ENCODE measurements around the gene TAGLN3. TPM values are rescaled to one million over a fixed set of nuclear protein-coding genes. Genes with fewer than 3 reads are reported as not detected.

TAGLN3 gene
- total RNA-seq, 4 donors from 2014 or later = not detected

- intact Hi-C loops (cut with DNase I; ENCODE audit: low total_unique reads) (no loop called here), in situ Hi-C loops (cut with MboI; ENCODE audit: low sequenced_read_pairs in 4 of 4) (no loop called here)
- H3K4me3 ChIP-seq = no peak overlapping the region
Measured at GRCh38 chr3:111952866-111953450, 45.8 kb upstream of the TAGLN3 start.

GRCh38 chr3:111954228-111954990 lies 44.3 kb upstream of the TAGLN3 start:
- Histone ChIP-seq H3K27ac (no peak overlapping the region), H3K4me3 (no peak overlapping the region), H3K36me3 (no peaks in the 10 kb centered on the region), H3K27me3 (no peaks in the 10 kb centered on the region), H3K4me1 (no peaks in the 10 kb centered on the region), H3K9me3 (no peaks in the 10 kb centered on the region)
- DNase-seq (no peak), ATAC-seq (no peak)
- TF ChIP-seq CTCF (IDR thresholded peaks at IDR 0.05 in 4 of 5, conservative IDR thresholded peaks at IDR 0.05 in 1 of 5) (no peak), POLR2A (IDR thresholded peaks at IDR 0.05) (no peak)
- intact Hi-C loops (cut with DNase I; ENCODE audit: low total_unique reads) (no loop called here), in situ Hi-C loops (cut with MboI; ENCODE audit: low sequenced_read_pairs in 4 of 4) (no loop called here)

More at GRCh38 chr3:111952866-111953450, 45.8 kb upstream of the TAGLN3 start:
- TF ChIP-seq POLR2A (IDR thresholded peaks at IDR 0.05) (no peak), CTCF (IDR thresholded peaks at IDR 0.05 in 4 of 5, conservative IDR thresholded peaks at IDR 0.05 in 1 of 5) (no peak)
- H3K9me3 ChIP-seq = no peaks in the 10 kb centered on the region
- H3K36me3 ChIP-seq = no peaks in the 10 kb centered on the region
- ATAC-seq (no peak), DNase-seq (no peak)
- H3K4me1 ChIP-seq = no peaks in the 10 kb centered on the region
- no peaks in the 10 kb centered on the region for H3K27me3 ChIP-seq
- no peak overlapping the region for H3K27ac ChIP-seq

- Histone ChIP-seq H3K4me3 (no peak overlapping the region), H3K4me1 (no peaks in the 10 kb centered on the region), H3K27me3 (no peaks in the 10 kb centered on the region), H3K9me3 (no peaks in the 10 kb centered on the region), H3K36me3 (no peaks in the 10 kb centered on the region), H3K27ac (no peak overlapping the region)
- ATAC-seq (no peak), DNase-seq (no peak)
- in situ Hi-C loops (cut with MboI; ENCODE audit: low sequenced_read_pairs in 4 of 4) (no loop called here), intact Hi-C loops (cut with DNase I; ENCODE audit: low total_unique reads) (no loop called here)
- TF ChIP-seq CTCF (IDR thresholded peaks at IDR 0.05 in 4 of 5, conservative IDR thresholded peaks at IDR 0.05 in 1 of 5) = no peak
Measured at GRCh38 chr3:111955876-111956275, 42.8 kb upstream of the TAGLN3 start.

DNA sequence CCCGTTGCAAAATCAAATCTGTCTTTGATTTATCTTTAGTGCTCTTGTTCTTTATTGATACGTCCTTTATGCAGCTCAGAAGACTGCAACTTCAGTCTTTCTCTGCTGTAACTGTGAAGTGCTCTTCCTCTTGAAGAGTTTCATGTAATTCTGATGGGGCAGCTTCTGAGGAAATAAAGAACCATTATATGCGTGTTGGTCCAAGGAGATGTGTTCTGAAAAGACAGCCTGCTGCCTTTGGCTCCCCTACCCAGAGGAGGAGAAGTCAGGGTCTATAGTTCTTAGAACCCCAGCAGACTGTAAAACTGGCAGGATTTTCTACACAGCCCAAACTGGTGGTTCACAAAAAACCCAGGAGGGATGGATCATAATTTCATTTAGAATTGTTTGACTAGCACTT lies 42.3 kb upstream of the TAGLN3 start:
- no peak for TF ChIP-seq POLR2A (IDR thresholded peaks at IDR 0.05)
- TF ChIP-seq CTCF (IDR thresholded peaks at IDR 0.05 in 4 of 5, conservative IDR thresholded peaks at IDR 0.05 in 1 of 5) = no peak
- no peak overlapping the region for H3K27ac ChIP-seq
- H3K4me1 ChIP-seq = no peaks in the 10 kb centered on the region
- H3K9me3 ChIP-seq = no peaks in the 10 kb centered on the region
- H3K4me3 ChIP-seq = no peak overlapping the region
- DNase-seq (no peak), ATAC-seq (no peak)
- intact Hi-C loops (cut with DNase I; ENCODE audit: low total_unique reads) = no loop called here
- in situ Hi-C loops (cut with MboI; ENCODE audit: low sequenced_read_pairs in 4 of 4) = no loop called here
- no peaks in the 10 kb centered on the region for H3K36me3 ChIP-seq
- H3K27me3 ChIP-seq = no peaks in the 10 kb centered on the region

Measured in gastrocnemius medialis (tissue), 4 donors.